WTC11 (cell line): ENCODE data around the gene HNRNPLL.

Experiments
- MLX ChIP-seq: sonication (generic); formaldehyde crosslinking; IDR thresholded peaks from 2 replicates; pipeline ENCODE4 v1.8.1; 2023; ENCODE audit warnings: mild to moderate bottlenecking, missing genetic modification reagents, moderate library complexity
- NFYB ChIP-seq: sonication (generic); formaldehyde crosslinking; conservative IDR thresholded peaks from 2 replicates; pipeline ENCODE4 v1.8.0; 2022; ENCODE audit warnings: low read depth, missing genetic modification reagents
- NR3C1 ChIP-seq: sonication (generic); formaldehyde crosslinking; conservative IDR thresholded peaks from 2 replicates; pipeline ENCODE4 v1.8.1; 2023; ENCODE audit warnings: low read depth, mild to moderate bottlenecking, missing genetic modification reagents
- TCF7 ChIP-seq: sonication (generic); formaldehyde crosslinking; IDR thresholded peaks from 2 replicates; pipeline ENCODE4 v1.8.0; 2022; ENCODE audit warnings: mild to moderate bottlenecking, low read depth, missing genetic modification reagents, moderate library complexity
- USF2 ChIP-seq: sonication (generic); formaldehyde crosslinking; IDR thresholded peaks from 2 replicates; pipeline ENCODE4 v1.8.1; 2023; ENCODE audit warnings: mild to moderate bottlenecking, missing genetic modification reagents, moderate library complexity
- ZNF512 ChIP-seq: sonication (generic); formaldehyde crosslinking; IDR thresholded peaks from 2 replicates; pipeline ENCODE4 v1.8.1; 2022; ENCODE audit warnings: missing genetic modification reagents, borderline replicate concordance
- TF ChIP-seq, protein P1 (sequence below): fragments of 200-600 bp; IDR thresholded peaks from 2 replicates; pipeline ENCODE4 v1.8.0; 2022; ENCODE audit warnings: antibody characterized with exemption

GRCh38 chr2:38583524-38583923 is 19.2 kb downstream of the HNRNPLL start:
- TF ChIP-seq TCF7 (CRISPR knock-in tag) (no peak), MLX (CRISPR knock-in tag) (no peak), ZNF512 (CRISPR knock-in tag) (no peak), NR3C1 (no peak), NFYB (CRISPR knock-in tag) (no peak), USF2 (CRISPR knock-in tag) (no peak)
- TF ChIP-seq, protein P1, sequence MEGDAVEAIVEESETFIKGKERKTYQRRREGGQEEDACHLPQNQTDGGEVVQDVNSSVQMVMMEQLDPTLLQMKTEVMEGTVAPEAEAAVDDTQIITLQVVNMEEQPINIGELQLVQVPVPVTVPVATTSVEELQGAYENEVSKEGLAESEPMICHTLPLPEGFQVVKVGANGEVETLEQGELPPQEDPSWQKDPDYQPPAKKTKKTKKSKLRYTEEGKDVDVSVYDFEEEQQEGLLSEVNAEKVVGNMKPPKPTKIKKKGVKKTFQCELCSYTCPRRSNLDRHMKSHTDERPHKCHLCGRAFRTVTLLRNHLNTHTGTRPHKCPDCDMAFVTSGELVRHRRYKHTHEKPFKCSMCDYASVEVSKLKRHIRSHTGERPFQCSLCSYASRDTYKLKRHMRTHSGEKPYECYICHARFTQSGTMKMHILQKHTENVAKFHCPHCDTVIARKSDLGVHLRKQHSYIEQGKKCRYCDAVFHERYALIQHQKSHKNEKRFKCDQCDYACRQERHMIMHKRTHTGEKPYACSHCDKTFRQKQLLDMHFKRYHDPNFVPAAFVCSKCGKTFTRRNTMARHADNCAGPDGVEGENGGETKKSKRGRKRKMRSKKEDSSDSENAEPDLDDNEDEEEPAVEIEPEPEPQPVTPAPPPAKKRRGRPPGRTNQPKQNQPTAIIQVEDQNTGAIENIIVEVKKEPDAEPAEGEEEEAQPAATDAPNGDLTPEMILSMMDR, result no peak
